Loucy (cell line): ENCODE data around the gene NDUFS7.

Source experiments
- H2AFZ ChIP-seq: fragments of 200-600 bp; sonication (generic); 2 replicates; pipeline ENCODE4 v1.6.0; 2016; ENCODE audit warnings: antibody characterized with exemption, mild to moderate bottlenecking, low read length, moderate library complexity
- H3F3A ChIP-seq: fragments of 200-600 bp; 2 replicates; pipeline ENCODE4 v1.6.0; 2016; ENCODE audit warnings: antibody characterized with exemption, low read depth, mild to moderate bottlenecking
- H3K27me3 ChIP-seq: fragments of 200-600 bp; sonication (generic); 2 replicates; pipeline ENCODE4 v1.6.1; 2014; ENCODE audit warnings: low read length, mild to moderate bottlenecking; ENCODE audit not compliant: insufficient read depth, poor library complexity, severe bottlenecking
- H3K36me3 ChIP-seq: fragments of 200-600 bp; sonication (generic); 2 replicates; pipeline ENCODE4 v1.6.1; 2016; ENCODE audit warnings: low read length; ENCODE audit not compliant: insufficient read depth
- H3K4me1 ChIP-seq: fragments of 200-600 bp; sonication (generic); 2 replicates; pipeline ENCODE4 v1.5.1; 2014; ENCODE audit warnings: low read length, mild to moderate bottlenecking; ENCODE audit not compliant: insufficient read depth, poor library complexity, severe bottlenecking
- H3K4me2 ChIP-seq: fragments of 200-600 bp; sonication (generic); 2 replicates; pipeline ENCODE4 v1.6.0; 2014; ENCODE audit warnings: antibody characterized with exemption, low read length, low read depth, mild to moderate bottlenecking; ENCODE audit not compliant: poor library complexity, severe bottlenecking
- H3K4me3 ChIP-seq: fragments of 200-600 bp; sonication (generic); 2 replicates; pipeline ENCODE4 v1.5.1; 2014; ENCODE audit warnings: low read length, mild to moderate bottlenecking, mixed read lengths; ENCODE audit not compliant: poor library complexity, severe bottlenecking
- H3K79me2 ChIP-seq: fragments of 200-600 bp; sonication (generic); 2 replicates; pipeline ENCODE4 v1.6.1; 2014; ENCODE audit warnings: low read length; ENCODE audit not compliant: insufficient read depth
- H3K9ac ChIP-seq: fragments of 200-600 bp; sonication (generic); 2 replicates; pipeline ENCODE4 v1.6.0; 2014; ENCODE audit warnings: mild to moderate bottlenecking, low read depth, low read length, moderate library complexity; ENCODE audit not compliant: poor library complexity, severe bottlenecking
- H3K9me2 ChIP-seq: fragments of 200-600 bp; sonication (generic); replicated peaks from 2 replicates; pipeline ENCODE4 v1.6.1; 2016; ENCODE audit warnings: low read depth, low read length, mixed read lengths
- H3K9me3 ChIP-seq: fragments of 200-600 bp; sonication (generic); 2 replicates; pipeline ENCODE4 v1.6.1; 2014; ENCODE audit warnings: mild to moderate bottlenecking, antibody characterized with exemption, low read length, low read depth; ENCODE audit not compliant: insufficient read depth
- H4K20me1 ChIP-seq: fragments of 200-600 bp; sonication (generic); 2 replicates; pipeline ENCODE4 v1.6.0; 2014; ENCODE audit warnings: antibody characterized with exemption, low read length, mild to moderate bottlenecking; ENCODE audit not compliant: insufficient read depth, poor library complexity, severe bottlenecking
- EZH2phosphoT487 ChIP-seq: fragments of 200-600 bp; IDR thresholded peaks from 2 replicates; pipeline ENCODE4 v1.6.1; 2018; ENCODE audit warnings: antibody characterized with exemption, mild to moderate bottlenecking, moderate library complexity, borderline replicate concordance
- TF ChIP-seq, protein P1 (sequence below): fragments of 200-600 bp; sonication (generic); conservative IDR thresholded peaks from 2 replicates; pipeline ENCODE4 v1.5.1; 2014; ENCODE audit warnings: mild to moderate bottlenecking, antibody characterized with exemption, low read length

NDUFS7 gene

DNA sequence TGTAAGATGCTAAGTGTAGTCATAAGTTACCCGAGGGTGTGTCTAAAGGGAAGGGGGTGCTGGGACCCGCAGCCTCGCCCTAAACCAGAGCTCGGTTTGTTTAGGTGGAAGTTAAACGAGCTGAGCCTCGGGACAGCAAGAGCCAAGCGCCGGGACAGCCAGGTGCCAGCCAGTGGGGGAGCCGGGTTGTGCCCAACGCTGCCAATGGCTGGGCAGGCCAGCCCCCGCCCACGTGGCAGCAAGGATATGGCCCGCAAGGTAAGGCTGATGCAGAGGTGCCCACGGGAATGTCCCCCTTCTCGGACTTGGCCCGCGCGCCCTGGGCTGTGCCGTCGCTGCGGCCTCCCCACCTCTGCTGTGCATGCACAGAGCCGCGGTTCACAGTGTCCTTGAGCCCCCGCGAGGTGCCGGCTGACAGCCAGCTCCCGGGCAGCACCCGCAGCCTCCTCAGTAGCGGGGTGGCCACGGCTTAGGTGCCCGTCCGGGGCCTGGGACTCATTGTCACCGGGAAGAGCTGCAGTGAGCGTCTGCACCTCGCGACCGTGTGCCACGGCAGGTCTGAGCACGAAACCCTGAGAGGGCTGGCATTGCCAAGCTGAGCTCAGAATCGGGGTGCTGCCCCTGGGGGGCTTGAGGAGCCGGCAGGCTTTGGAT is 45.2 kb downstream of the NDUFS7 start:
- Histone ChIP-seq H3K4me1 (no peaks in the 10 kb centered on the region), H3K79me2 (peaks cover 11% of the 10 kb centered on the region; the same call in 1 of the 2 replicates), H3K9me2 (no peaks in the 10 kb centered on the region), H3K9ac (no peak overlapping the region), H3K4me3 (no peak overlapping the region), H3K9me3 (no peaks in the 10 kb centered on the region), H2AFZ (no peak overlapping the region), H3K4me2 (no peak overlapping the region), H3F3A (0 out of 2 replicates have a peak, but pooled peaks cover 3% of the 10 kb centered on the region), H4K20me1 (peaks cover 17% of the 10 kb centered on the region), H3K36me3 (peaks cover 88% of the 10 kb centered on the region; the same call in 1 of the 2 replicates), H3K27me3 (no peaks in the 10 kb centered on the region)
- TF ChIP-seq EZH2phosphoT487 = no peak

DNA sequence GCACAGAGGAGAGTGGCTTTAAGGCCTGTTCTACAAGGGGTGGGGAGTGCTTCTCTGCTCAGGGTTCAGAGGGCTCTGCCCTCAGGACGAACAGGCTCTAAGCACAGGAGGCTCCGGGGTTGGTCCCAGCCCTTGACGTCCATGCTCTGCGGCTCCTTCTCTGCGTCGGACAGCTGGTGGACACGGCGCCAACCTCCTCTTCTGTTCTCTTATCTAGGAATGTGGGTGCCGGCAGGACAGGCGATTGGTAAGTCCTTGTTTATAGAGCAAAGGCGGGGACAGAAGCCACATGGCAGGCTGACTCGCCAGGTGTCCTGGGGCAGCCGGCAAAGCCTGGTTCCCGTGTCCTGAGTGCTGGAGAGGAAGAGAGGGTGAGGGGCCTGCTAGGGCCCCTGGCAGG is 46.0 kb downstream of the NDUFS7 start:
- Histone ChIP-seq H3F3A (0 out of 2 replicates have a peak, but pooled peaks cover 3% of the 10 kb centered on the region), H2AFZ (no peak overlapping the region), H3K4me3 (no peak overlapping the region), H3K9ac (no peak overlapping the region), H3K79me2 (peaks cover 8% of the 10 kb centered on the region; the same call in 1 of the 2 replicates), H3K9me3 (no peaks in the 10 kb centered on the region), H3K27me3 (no peaks in the 10 kb centered on the region), H3K4me1 (no peaks in the 10 kb centered on the region), H3K9me2 (no peaks in the 10 kb centered on the region), H4K20me1 (peaks cover 13% of the 10 kb centered on the region), H3K4me2 (no peak overlapping the region), H3K36me3 (peaks cover 86% of the 10 kb centered on the region; the same call in 1 of the 2 replicates)
- TF ChIP-seq, protein P1, sequence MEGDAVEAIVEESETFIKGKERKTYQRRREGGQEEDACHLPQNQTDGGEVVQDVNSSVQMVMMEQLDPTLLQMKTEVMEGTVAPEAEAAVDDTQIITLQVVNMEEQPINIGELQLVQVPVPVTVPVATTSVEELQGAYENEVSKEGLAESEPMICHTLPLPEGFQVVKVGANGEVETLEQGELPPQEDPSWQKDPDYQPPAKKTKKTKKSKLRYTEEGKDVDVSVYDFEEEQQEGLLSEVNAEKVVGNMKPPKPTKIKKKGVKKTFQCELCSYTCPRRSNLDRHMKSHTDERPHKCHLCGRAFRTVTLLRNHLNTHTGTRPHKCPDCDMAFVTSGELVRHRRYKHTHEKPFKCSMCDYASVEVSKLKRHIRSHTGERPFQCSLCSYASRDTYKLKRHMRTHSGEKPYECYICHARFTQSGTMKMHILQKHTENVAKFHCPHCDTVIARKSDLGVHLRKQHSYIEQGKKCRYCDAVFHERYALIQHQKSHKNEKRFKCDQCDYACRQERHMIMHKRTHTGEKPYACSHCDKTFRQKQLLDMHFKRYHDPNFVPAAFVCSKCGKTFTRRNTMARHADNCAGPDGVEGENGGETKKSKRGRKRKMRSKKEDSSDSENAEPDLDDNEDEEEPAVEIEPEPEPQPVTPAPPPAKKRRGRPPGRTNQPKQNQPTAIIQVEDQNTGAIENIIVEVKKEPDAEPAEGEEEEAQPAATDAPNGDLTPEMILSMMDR = no peak
- TF ChIP-seq EZH2phosphoT487 = no peak

DNA sequence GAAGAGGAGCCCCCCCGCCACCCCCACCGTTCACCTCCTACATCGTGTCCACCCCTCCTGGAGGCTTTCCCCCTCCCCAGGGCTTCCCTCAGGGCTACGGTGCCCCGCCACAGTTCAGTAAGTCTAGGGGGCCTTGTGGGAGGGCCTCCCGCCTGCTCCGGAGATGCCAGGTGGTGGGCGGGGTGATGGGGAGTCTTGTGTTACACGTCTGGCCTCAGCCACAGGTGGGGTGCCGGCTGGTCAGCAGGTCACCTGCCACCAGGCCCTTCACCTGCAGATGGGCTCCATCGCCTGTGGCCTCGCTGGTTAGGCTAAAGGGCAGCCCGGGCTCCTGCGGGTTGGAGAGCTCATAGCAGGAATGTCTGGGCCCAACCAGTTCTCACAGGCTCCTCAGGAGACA is 46.5 kb downstream of the NDUFS7 start:
- Histone ChIP-seq H3K4me1 (no peaks in the 10 kb centered on the region), H3K9me3 (no peaks in the 10 kb centered on the region), H3K4me3 (no peak overlapping the region), H3K36me3 (peaks cover 82% of the 10 kb centered on the region; the same call in 1 of the 2 replicates), H3K9me2 (no peaks in the 10 kb centered on the region), H3K4me2 (no peak overlapping the region), H3K9ac (no peak overlapping the region), H3K79me2 (peaks cover 8% of the 10 kb centered on the region; the same call in 1 of the 2 replicates), H2AFZ (no peak overlapping the region), H3F3A (0 out of 2 replicates have a peak, but pooled peaks cover 3% of the 10 kb centered on the region), H3K27me3 (no peaks in the 10 kb centered on the region), H4K20me1 (peaks cover 11% of the 10 kb centered on the region)
- TF ChIP-seq, protein P1 = no peak
- TF ChIP-seq EZH2phosphoT487 = no peak
